ENCODE data around the gene TPPP2.
"Not testable (repeated sequence)": the region's sequence is repeated elsewhere in the genome, so short reads cannot be mapped to it uniquely, and the experiment has no call there.

Gene TPPP2

GRCh38 chr14:21029917-21030316 lies at the start of gene TPPP2:
Gene TPPP2, plus strand, starts transcription at chr14:21030217. Its CDS starts 365 bp downstream, at chr14:21030582.
- no peak for DNase-seq (ENCODE audit: extremely low read depth, low read depth)
- no peak for TF ChIP-seq CTCF (IDR thresholded peaks at IDR 0.05; ENCODE audit: low read depth, low read length, missing control alignments)
- no peak within 1 kb of the TSS for H3K4me3 ChIP-seq (replicated peaks; ENCODE audit: low read depth, low read length)

- H3K4me3 ChIP-seq (replicated peaks; ENCODE audit: low read depth, low read length), result no peak overlapping the region
- DNase-seq (ENCODE audit: extremely low read depth, low read depth), result no peak
- TF ChIP-seq CTCF (IDR thresholded peaks at IDR 0.05; ENCODE audit: low read depth, low read length, missing control alignments), result no peak
These were observed 49.1 kb upstream of the TPPP2 start for GRCh38 chr14:20980906-20981305.

- DNase-seq (ENCODE audit: extremely low read depth, low read depth), result no peak
- TF ChIP-seq CTCF (IDR thresholded peaks at IDR 0.05; ENCODE audit: low read depth, low read length, missing control alignments), result no peak
- no peak overlapping the region for H3K4me3 ChIP-seq (replicated peaks; ENCODE audit: low read depth, low read length)
These were observed 47.2 kb upstream of the TPPP2 start for GRCh38 chr14:20982646-20983369.

GRCh38 chr14:20985650-20986049 lies 44.4 kb upstream of the TPPP2 start:
- DNase-seq (ENCODE audit: extremely low read depth, low read depth), result not testable (repeated sequence)

GRCh38 chr14:20986811-20987210 lies 43.2 kb upstream of the TPPP2 start:
- no peak for TF ChIP-seq CTCF (IDR thresholded peaks at IDR 0.05; ENCODE audit: low read depth, low read length, missing control alignments)
- peak; percentile 67 for DNase-seq (ENCODE audit: extremely low read depth, low read depth)
- no peak overlapping the region for H3K4me3 ChIP-seq (replicated peaks; ENCODE audit: low read depth, low read length)

More at GRCh38 chr14:20985650-20986049, 44.4 kb upstream of the TPPP2 start:
- not testable (repeated sequence) for H3K4me3 ChIP-seq (replicated peaks; ENCODE audit: low read depth, low read length)

- H3K4me3 ChIP-seq (replicated peaks; ENCODE audit: low read depth, low read length), result peak overlapping the region; percentile 31
- DNase-seq (ENCODE audit: extremely low read depth, low read depth), result no peak
- TF ChIP-seq CTCF (IDR thresholded peaks at IDR 0.05; ENCODE audit: low read depth, low read length, missing control alignments), result no peak
These were observed 41.1 kb upstream of the TPPP2 start for GRCh38 chr14:20988717-20989470.

GRCh38 chr14:20989471-20989786 lies 40.6 kb upstream of the TPPP2 start:
- no peak for DNase-seq (ENCODE audit: extremely low read depth, low read depth)
- no peak for TF ChIP-seq CTCF (IDR thresholded peaks at IDR 0.05; ENCODE audit: low read depth, low read length, missing control alignments)
- H3K4me3 ChIP-seq (replicated peaks; ENCODE audit: low read depth, low read length), result peak overlapping the region; percentile 74

Data from HFF-Myc (cell line).